HepG2 (cell line): ENCODE measurements around the gene SLC39A3. TPM values are rescaled to one million over a fixed set of nuclear protein-coding genes. Genes with fewer than 3 reads are reported as not detected.

Experiments used
- ATAC-seq: fragments of 200-7000 bp; cut with Tn5 transposase; 3 replicates; pipeline ENCODE4 v1.9.1; 2020; ENCODE audit warnings: mild to moderate bottlenecking, moderate library complexity
- BruUV-seq: library from RNA; stranded (reverse); fragments of 400-500 nt; replicated peaks from 2 replicates; lab custom pipeline; 2021; lab: Mats Ljungman, UMichigan
- CTCF ChIA-PET: fragments of 300-600 bp; formaldehyde crosslinking; extraction: SDS; loops from one replicate; lab custom pipeline; 2021; ENCODE audit warnings: low total read pairs, inconsistent platforms, low intra/inter-chr PET ratio; lab: Yijun Ruan, JAX
- POLR2A ChIA-PET: fragments of 350-600 bp; sonication (Branson Sonifier 250); formaldehyde crosslinking; loops from one replicate; lab custom pipeline; 2020; ENCODE audit warnings: antibody characterized with exemption, inconsistent platforms; lab: Yijun Ruan, JAX
- DNase-seq: peaks from one replicate; pipeline ENCODE4 v3.0.0-alpha.2; 2015; ENCODE audit warnings: low spot score
- FAIRE-seq: peaks from 3 replicates; lab custom pipeline; 2011; peaks lifted over from hg19 to GRCh38; lab: Jason Lieb, UNC
- H2AFZ ChIP-seq: one replicate; pipeline ENCODE4 v1.6.1; 2011; ENCODE audit warnings: low read length, inconsistent platforms
- H3K27ac ChIP-seq: fragments of 300-600 bp; 3 replicates; pipeline ENCODE4 v1.8.0; 2011; ENCODE audit warnings: mixed run types, mild to moderate bottlenecking, mixed read lengths, low read length, inconsistent platforms; ENCODE audit not compliant: insufficient read depth; ENCODE audit errors: extremely low read length
- H3K27me3 ChIP-seq, 2 experiments: fragments of 200-600 bp in 1 of 2; 2 replicates in 1 of 2; 3 replicates in 1 of 2; pipeline versions ENCODE4 v1.6.0 to v1.8.0; 2011; ENCODE audit warnings: low read length in 2 of 2, mild to moderate bottlenecking in 2 of 2, moderate library complexity in 2 of 2, inconsistent platforms in 1 of 2; ENCODE audit not compliant: insufficient read depth in 2 of 2, control insufficient read depth in 1 of 2
- H3K36me3 ChIP-seq, 2 experiments: fragments of 200-600 bp in 1 of 2; replicated peaks in 1 of 2; 2 replicates in 1 of 2; 3 replicates in 1 of 2; pipeline versions ENCODE4 v1.5.1 to v1.8.0; 2011; ENCODE audit warnings: low read length in 2 of 2, inconsistent platforms in 1 of 2; ENCODE audit not compliant: insufficient read depth in 2 of 2, control insufficient read depth in 1 of 2
- H3K4me1 ChIP-seq: 2 replicates; pipeline ENCODE4 v1.5.1; 2012; ENCODE audit warnings: low read length, inconsistent platforms; ENCODE audit not compliant: insufficient read depth
- H3K4me2 ChIP-seq: 2 replicates; pipeline ENCODE4 v1.6.0; 2011; ENCODE audit warnings: low read depth, low read length, inconsistent platforms
- H3K4me3 ChIP-seq, 3 experiments: fragments of 200-600 bp in 1 of 3; sonication (generic), shearing (Covaris generic) in 1 of 3; replicated peaks in 1 of 3; 2 replicates each; pipeline ENCODE4 v1.5.1; 2011 to 2016; ENCODE audit warnings: low read length in 3 of 3, inconsistent platforms in 2 of 3, low read depth in 2 of 3, mild to moderate bottlenecking in 2 of 3, control low read depth in 1 of 3, mixed read lengths in 1 of 3; ENCODE audit not compliant: insufficient read depth in 1 of 3
- H3K79me2 ChIP-seq: one replicate; pipeline ENCODE4 v1.6.1; 2011; ENCODE audit warnings: low read length, inconsistent platforms; ENCODE audit not compliant: insufficient read depth
- H3K9ac ChIP-seq: 2 replicates; pipeline ENCODE4 v1.6.0; 2011; ENCODE audit warnings: mild to moderate bottlenecking, low read depth, low read length, inconsistent platforms; ENCODE audit not compliant: insufficient read depth
- H3K9me3 ChIP-seq: 2 replicates; pipeline ENCODE4 v1.5.1; 2012; ENCODE audit warnings: mild to moderate bottlenecking, low read length
- H4K20me1 ChIP-seq: 2 replicates; pipeline ENCODE4 v1.6.0; 2011; ENCODE audit warnings: inconsistent platforms, mild to moderate bottlenecking, low read length, moderate library complexity; ENCODE audit not compliant: insufficient read depth
- AGO2 ChIP-seq: fragments of 200-400 bp; formaldehyde crosslinking; optimal IDR thresholded peaks from 2 replicates; pipeline ENCODE3; 2017; ENCODE audit warnings: mild to moderate bottlenecking, low read depth, low read length, moderate library complexity
- PBX3 ChIP-seq: sonication (generic); formaldehyde crosslinking; IDR thresholded peaks from 2 replicates; pipeline ENCODE4 v1.8.1; 2023; ENCODE audit warnings: missing genetic modification reagents, inconsistent platforms, borderline replicate concordance
- ZBTB40 ChIP-seq, 2 experiments: fragments of 450-650 bp in 1 of 2; sonication (generic) in 1 of 2; formaldehyde crosslinking in 1 of 2; IDR thresholded peaks; 2 replicates each; pipeline versions ENCODE4 v1.6.1 to v1.8.0; 2016 to 2022; ENCODE audit warnings: antibody characterized with exemption in 1 of 2, mild to moderate bottlenecking in 1 of 2, missing genetic modification reagents in 1 of 2
- ZNF292 ChIP-seq: sonication (generic); formaldehyde crosslinking; IDR thresholded peaks from 2 replicates; pipeline ENCODE4 v1.8.1; 2022; ENCODE audit warnings: mild to moderate bottlenecking, low read depth, missing genetic modification reagents, borderline replicate concordance
- ZNF709 ChIP-seq: sonication (generic); formaldehyde crosslinking; IDR thresholded peaks from 2 replicates; pipeline ENCODE4 v1.5.0; 2020; ENCODE audit warnings: mild to moderate bottlenecking, missing genetic modification reagents
- WGBS: methylation state at CpG from one replicate; pipeline ENCODE4 v1.1.6; 2017; ENCODE audit warnings: low lambda C conversion rate; 5-methylcytosine and 5-hydroxymethylcytosine counted together
- in situ Hi-C: cut with HindIII; loops from 2 replicates; pipeline ENCODE4 v1.10.0; 2017; ENCODE audit warnings: low pct_unique_long_range_greater_than_20kb; ENCODE audit not compliant: extremely low pct_ligation_motif_present
- intact Hi-C: fragments of 100-400 bp; cut with micrococcal nuclease; formaldehyde crosslinking; loops from one replicate; pipeline ENCODE4 v1.10.0; 2022; ENCODE audit not compliant: unreplicated experiment
- polyA plus RNA-seq, 8 experiments: library from polyadenylated mRNA; depleted of rRNA in 3 of 8; stranded (reverse) in 7 of 8; unstranded in 1 of 8; fragments of >200 nt; fragmentation: Illumina TruSeq in 4 of 8; extraction: Trizol in 4 of 8; gene quantifications; 2 replicates each; pipeline versions ENCODE4 v1.2.1 to v1.2.3, GENCODE V29; 2011 to 2016; ENCODE audit warnings: low read depth in 4 of 8, missing spikeins in 1 of 8, mixed read lengths in 1 of 8; ENCODE audit not compliant: insufficient read depth in 1 of 8
- total RNA-seq, 5 experiments: library from RNA; depleted of rRNA; stranded (reverse); fragments of >200 nt; fragmentation: Illumina TruSeq; extraction: Trizol; gene quantifications; 2 replicates each; pipeline ENCODE4 v1.2.3, GENCODE V29; 2016; ENCODE audit warnings: low read depth in 1 of 5

SLC39A3 gene
- total and polyA plus RNA-seq, 2 of the 13 experiments (the other 11 are each of a cell fraction or from before 2014, with no cell fraction given), result 33.6 to 41.6 TPM

GRCh38 chr19:2761309-2761677 lies 21.5 kb upstream of the SLC39A3 start:
- H3K27me3 ChIP-seq, result no peaks in the 10 kb centered on the region
- ChIA-PET POLR2A (no interaction called here), CTCF (no interaction called here)
- peak; percentile 5 for TF ChIP-seq AGO2
- TF ChIP-seq PBX3 (CRISPR knock-in tag), result no peak
- DNase-seq, result no peak
- H3K36me3 ChIP-seq, result peaks cover 37 to 69% of the 10 kb centered on the region in 2 experiments; a peak in 4 of 5 replicates
- intact Hi-C loops, result no loop called here
- no peak overlapping the region for H3K4me2 ChIP-seq
- BruUV-seq, result no TSS peak
- no peaks in the 10 kb centered on the region for H4K20me1 ChIP-seq
- H3K79me2 ChIP-seq, result no peaks in the 10 kb centered on the region
- H3K4me1 ChIP-seq, result no peaks in the 10 kb centered on the region
- ATAC-seq, result no peak
- H3K9ac ChIP-seq, result no peak overlapping the region
- H2AFZ ChIP-seq, result no peak overlapping the region
- no peaks in the 10 kb centered on the region for H3K9me3 ChIP-seq
- in situ Hi-C loops, result no loop called here
- no peak overlapping the region for H3K27ac ChIP-seq
- H3K4me3 ChIP-seq, result no peak overlapping the region
- WGBS, result 87% methylated on average over 3 of the region's 16 CpGs
- no peak for FAIRE-seq

- H3K4me2 ChIP-seq, result no peak overlapping the region
- intact Hi-C loops (no loop called here), in situ Hi-C loops (no loop called here)
- ChIA-PET CTCF (no interaction called here), POLR2A (no interaction called here)
- H4K20me1 ChIP-seq, result no peaks in the 10 kb centered on the region
- no TSS peak for BruUV-seq
- no peaks in the 10 kb centered on the region for H3K9me3 ChIP-seq
- FAIRE-seq, result no peak
- H3K79me2 ChIP-seq, result no peaks in the 10 kb centered on the region
- ATAC-seq, result no peak
- H3K27me3 ChIP-seq, result no peaks in the 10 kb centered on the region
- no peak for DNase-seq
- H3K36me3 ChIP-seq, result peaks cover 38 to 67% of the 10 kb centered on the region in 2 experiments; a peak in 4 of 5 replicates
- 95% methylated on average over 4 of the region's 7 CpGs for WGBS
- no peaks in the 10 kb centered on the region for H3K4me1 ChIP-seq
- H2AFZ ChIP-seq, result no peak overlapping the region
- TF ChIP-seq ZBTB40 (IDR thresholded peaks at IDR 0.05) (no peak), ZBTB40 (CRISPR knock-in tag; IDR thresholded peaks at IDR 0.05) (peak; percentile 98), ZNF292 (no peak), ZNF709 (CRISPR knock-in tag) (no peak)
- H3K4me3 ChIP-seq, result no peak overlapping the region
- no peak overlapping the region for H3K9ac ChIP-seq
- no peak overlapping the region for H3K27ac ChIP-seq
These were observed 20.1 kb upstream of the SLC39A3 start for GRCh38 chr19:2759965-2760364.
